Effector CD8-positive, alpha-beta T cell (primary cell): ENCODE results near the gene PCDHA10.
"Not testable (repeated sequence)": the region's sequence is repeated elsewhere in the genome, so short reads cannot be mapped to it uniquely, and the experiment has no call there.

Experiments
- DNase-seq: peaks from one replicate; lab custom pipeline; 2025; lab: John Stamatoyannopoulos, UW
- total RNA-seq, 4 experiments: gene quantifications; one replicate each; lab custom pipeline; 2026; lab: John Stamatoyannopoulos, UW

PCDHA10 gene
- 0 to 0.18 (median 0) reads per million in 4 experiments for total RNA-seq

- no peak for DNase-seq
These were observed at the start of gene PCDHA10 for GRCh38 chr5:140855772-140856674. Gene PCDHA10 (plus strand): TSS chr5:140855897. CDS start chr5:140856049, 152 bp downstream.

GRCh38 chr5:140806834-140807775 is 48.6 kb upstream of the PCDHA10 start, which contains the start of gene PCDHA4:
Gene PCDHA4 (plus strand): TSS chr5:140807068.
- DNase-seq: no peak

GRCh38 chr5:140808241-140808888 is 47.3 kb upstream of the PCDHA10 start:
- DNase-seq: not testable (repeated sequence)

GRCh38 chr5:140808889-140809291 is 46.8 kb upstream of the PCDHA10 start:
- no peak for DNase-seq

GRCh38 chr5:140821375-140822280 is 34.1 kb upstream of the PCDHA10 start, which contains the start of gene PCDHA5:
Gene PCDHA5 (plus strand): TSS chr5:140821613.
- DNase-seq: no peak

GRCh38 chr5:140822281-140822629 is 33.4 kb upstream of the PCDHA10 start:
- no peak for DNase-seq

- DNase-seq: not testable (repeated sequence)
These were observed 32.7 kb upstream of the PCDHA10 start for GRCh38 chr5:140822969-140823368.

GRCh38 chr5:140823475-140823874 is 32.2 kb upstream of the PCDHA10 start:
- DNase-seq: no peak

- DNase-seq: no peak
These were observed 27.9 kb upstream of the PCDHA10 start, which contains the start of gene PCDHA6 for GRCh38 chr5:140827704-140828361. Gene PCDHA6 (plus strand): TSS chr5:140827960. CDS start chr5:140828092, 132 bp downstream.

- DNase-seq: no peak
These were observed 27.3 kb upstream of the PCDHA10 start for GRCh38 chr5:140828362-140828737.

- DNase-seq: not testable (repeated sequence)
These were observed 25.9 kb upstream of the PCDHA10 start for GRCh38 chr5:140829511-140830501.

- no peak for DNase-seq
These were observed 21.7 kb upstream of the PCDHA10 start, which contains the start of gene PCDHA7 for GRCh38 chr5:140833993-140834392. Gene PCDHA7 (plus strand): TSS chr5:140834269. CDS start chr5:140834384, 115 bp downstream.

- not testable (repeated sequence) for DNase-seq
These were observed 21.2 kb upstream of the PCDHA10 start for GRCh38 chr5:140834439-140835008.

- no peak for DNase-seq
These were observed 19.8 kb upstream of the PCDHA10 start for GRCh38 chr5:140835622-140836510.

- no peak for DNase-seq
These were observed 14.4 kb upstream of the PCDHA10 start, which contains the start of gene PCDHA8 for GRCh38 chr5:140840978-140841962. Gene PCDHA8 (plus strand): TSS chr5:140841187. CDS start chr5:140841322, 135 bp downstream.
